ENCODE results near the gene TSPAN33. TPM values are rescaled to one million over a fixed set of nuclear protein-coding genes. Genes with fewer than 3 reads are reported as not detected.
A peak's percentile ranks its signal among the peaks of the same experiment; 100 is the strongest.

Gene TSPAN33
- total RNA-seq, 1 donor from 2014 or later, result 6.2 TPM

- intact Hi-C loops (cut with micrococcal nuclease), result no loop called here
- Mint-ChIP-seq H3K9me3 (no peaks in the 10 kb centered on the region), H3K4me3 (no peak overlapping the region), H3K27me3 (peaks cover 39% of the 10 kb centered on the region), H3K36me3 (ENCODE audit: low read depth) (no peaks in the 10 kb centered on the region), H3K27ac (no peak overlapping the region), H3K4me1 (peaks cover 6% of the 10 kb centered on the region)
- DNase-seq, result no peak
Observed at GRCh38 chr7:129149511-129149910, 5.0 kb downstream of the TSPAN33 start.

GRCh38 chr7:129150199-129150996 lies 5.9 kb downstream of the TSPAN33 start:
- DNase-seq, result no peak
- no peaks in the 10 kb centered on the region for H3K36me3 Mint-ChIP-seq (ENCODE audit: low read depth)
- no peak overlapping the region for H3K27ac Mint-ChIP-seq
- H3K9me3 Mint-ChIP-seq, result no peaks in the 10 kb centered on the region
- peaks cover 43% of the 10 kb centered on the region for H3K27me3 Mint-ChIP-seq
- intact Hi-C loops (cut with micrococcal nuclease), result no loop called here
- no peak overlapping the region for H3K4me3 Mint-ChIP-seq
- peaks cover 4% of the 10 kb centered on the region for H3K4me1 Mint-ChIP-seq

GRCh38 chr7:129157651-129158050 lies 13.1 kb downstream of the TSPAN33 start:
- intact Hi-C loops (cut with micrococcal nuclease), result no loop called here
- no peak for DNase-seq
- no peak overlapping the region for H3K27ac Mint-ChIP-seq
- no peaks in the 10 kb centered on the region for H3K36me3 Mint-ChIP-seq (ENCODE audit: low read depth)
- no peaks in the 10 kb centered on the region for H3K4me1 Mint-ChIP-seq
- peaks cover 16% of the 10 kb centered on the region for H3K27me3 Mint-ChIP-seq
- no peaks in the 10 kb centered on the region for H3K9me3 Mint-ChIP-seq
- no peak overlapping the region for H3K4me3 Mint-ChIP-seq

DNA sequence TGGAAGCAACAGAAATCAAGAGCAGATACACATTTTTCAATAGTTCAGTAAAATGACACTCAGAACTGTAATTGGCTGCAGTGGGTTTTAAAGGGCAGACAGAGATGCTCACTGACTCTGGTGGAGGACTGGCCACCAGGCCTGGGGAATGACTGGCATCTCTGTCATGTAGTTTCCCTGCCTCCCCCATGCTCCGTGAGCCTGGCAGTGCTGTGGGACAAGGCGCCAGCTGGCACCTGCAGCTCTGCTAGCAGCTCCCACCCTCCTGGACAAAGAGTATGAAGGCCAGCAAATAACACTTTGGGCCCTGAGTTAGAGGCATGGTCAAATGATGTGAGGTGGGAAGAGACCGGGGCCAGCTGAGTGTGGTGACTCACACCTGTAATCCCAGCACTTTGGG lies 15.0 kb downstream of the TSPAN33 start:
- intact Hi-C loops (cut with micrococcal nuclease), result no loop called here
- no peaks in the 10 kb centered on the region for H3K9me3 Mint-ChIP-seq

GRCh38 chr7:129160161-129160905 lies 15.8 kb downstream of the TSPAN33 start:
- H3K4me1 Mint-ChIP-seq, result peaks cover 1% of the 10 kb centered on the region
- no peaks in the 10 kb centered on the region for H3K9me3 Mint-ChIP-seq

More for the DNA sequence above, 15.0 kb downstream of the TSPAN33 start:
- Mint-ChIP-seq H3K27me3 (peaks cover 8% of the 10 kb centered on the region), H3K27ac (no peak overlapping the region), H3K36me3 (ENCODE audit: low read depth) (no peaks in the 10 kb centered on the region), H3K4me3 (no peak overlapping the region), H3K4me1 (peaks cover 1% of the 10 kb centered on the region)
- DNase-seq, result no peak

GRCh38 chr7:129161524-129162225 lies 17.2 kb downstream of the TSPAN33 start:
- Mint-ChIP-seq H3K9me3 (no peaks in the 10 kb centered on the region), H3K27me3 (peaks cover 2% of the 10 kb centered on the region), H3K27ac (no peak overlapping the region), H3K4me1 (peaks cover 2% of the 10 kb centered on the region), H3K36me3 (ENCODE audit: low read depth) (no peaks in the 10 kb centered on the region), H3K4me3 (no peak overlapping the region)
- no peak for DNase-seq
- intact Hi-C loops (cut with micrococcal nuclease), result no loop called here

More at GRCh38 chr7:129160161-129160905, 15.8 kb downstream of the TSPAN33 start:
- Mint-ChIP-seq H3K4me3 (no peak overlapping the region), H3K27me3 (peaks cover 4% of the 10 kb centered on the region), H3K27ac (no peak overlapping the region), H3K36me3 (ENCODE audit: low read depth) (no peaks in the 10 kb centered on the region)
- intact Hi-C loops (cut with micrococcal nuclease), result no loop called here
- DNase-seq, result no peak

DNA sequence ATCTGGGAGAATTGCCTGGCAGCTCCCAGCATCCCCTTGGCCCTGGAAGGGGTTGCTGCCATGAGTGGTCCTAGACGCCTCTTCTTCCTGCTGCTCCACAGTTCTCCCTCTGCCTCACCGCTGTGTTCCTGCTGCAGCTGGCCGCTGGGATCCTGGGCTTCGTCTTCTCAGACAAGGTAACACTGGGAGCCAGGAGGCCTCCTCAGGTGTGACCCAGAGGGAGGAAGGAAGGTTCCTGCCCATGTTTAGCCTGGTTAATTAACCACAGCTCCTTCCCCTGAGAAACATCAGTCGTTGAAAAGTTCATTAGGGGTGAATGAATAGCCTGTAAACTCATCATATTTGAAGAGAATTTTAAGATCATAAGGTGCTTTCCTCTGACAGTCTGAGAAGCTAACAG lies 18.2 kb downstream of the TSPAN33 start:
- no peaks in the 10 kb centered on the region for H3K9me3 Mint-ChIP-seq
- DNase-seq, result no peak
- H3K27ac Mint-ChIP-seq, result no peak overlapping the region
- H3K4me1 Mint-ChIP-seq, result peaks cover 5% of the 10 kb centered on the region
- intact Hi-C loops (cut with micrococcal nuclease), result no loop called here
- no peaks in the 10 kb centered on the region for H3K36me3 Mint-ChIP-seq (ENCODE audit: low read depth)
- peaks cover 2% of the 10 kb centered on the region for H3K27me3 Mint-ChIP-seq
- H3K4me3 Mint-ChIP-seq, result no peak overlapping the region

GRCh38 chr7:129163875-129164544 lies 19.5 kb downstream of the TSPAN33 start:
- no peak overlapping the region for H3K27ac Mint-ChIP-seq
- DNase-seq, result peak; percentile 65
- H3K4me1 Mint-ChIP-seq, result peaks cover 10% of the 10 kb centered on the region
- H3K36me3 Mint-ChIP-seq (ENCODE audit: low read depth), result no peaks in the 10 kb centered on the region
- no peaks in the 10 kb centered on the region for H3K9me3 Mint-ChIP-seq
- no peak overlapping the region for H3K4me3 Mint-ChIP-seq
- peaks cover 5% of the 10 kb centered on the region for H3K27me3 Mint-ChIP-seq
- intact Hi-C loops (cut with micrococcal nuclease), result loop anchor here (1.0 kb wide), 1 partner anchor 46 kb away; no protein-coding TSS in a partner anchor

DNA sequence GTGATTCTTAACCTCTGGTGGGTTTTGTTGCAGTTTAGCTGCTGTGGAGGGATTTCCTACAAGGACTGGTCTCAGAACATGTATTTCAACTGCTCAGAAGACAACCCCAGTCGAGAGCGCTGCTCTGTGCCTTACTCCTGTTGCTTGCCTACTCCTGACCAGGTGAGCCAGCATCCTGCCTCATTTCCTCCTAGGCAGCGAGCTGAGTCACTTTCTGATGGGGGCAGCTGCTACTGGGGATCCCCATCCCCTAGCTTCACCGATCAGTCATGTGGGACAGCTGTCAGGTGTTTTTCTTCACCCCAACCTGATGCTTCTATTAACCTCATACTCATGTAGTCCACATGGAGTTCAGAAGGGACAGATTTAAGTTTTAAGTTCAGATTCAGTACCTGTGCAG lies 22.2 kb downstream of the TSPAN33 start:
- peaks cover 17% of the 10 kb centered on the region for H3K4me1 Mint-ChIP-seq
- H3K27ac Mint-ChIP-seq, result no peak overlapping the region
- no peak for DNase-seq
- intact Hi-C loops (cut with micrococcal nuclease), result no loop called here
- peaks cover 18% of the 10 kb centered on the region for H3K27me3 Mint-ChIP-seq
- H3K4me3 Mint-ChIP-seq, result no peak overlapping the region
- H3K9me3 Mint-ChIP-seq, result no peaks in the 10 kb centered on the region
- H3K36me3 Mint-ChIP-seq (ENCODE audit: low read depth), result no peaks in the 10 kb centered on the region

DNA sequence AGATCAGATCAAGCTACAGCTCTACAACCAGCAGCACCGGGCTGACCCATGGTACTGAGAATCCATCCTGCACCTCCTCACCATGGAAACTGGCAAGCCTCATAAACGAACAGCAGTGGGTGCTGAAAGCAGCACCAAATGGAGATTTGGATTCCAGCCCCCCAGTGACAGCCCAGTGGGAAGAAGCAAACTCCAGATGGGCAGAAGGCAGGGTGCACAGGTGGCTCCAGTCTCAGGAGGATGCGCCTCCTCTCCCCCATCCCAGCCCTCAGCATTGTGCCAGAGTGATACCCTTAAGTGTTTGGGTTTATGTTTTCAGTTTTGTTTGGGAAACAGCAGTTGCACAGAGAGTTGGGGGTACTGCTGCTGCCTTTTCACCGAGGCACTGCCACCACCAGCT lies 23.3 kb downstream of the TSPAN33 start:
- no peak overlapping the region for H3K27ac Mint-ChIP-seq
- H3K36me3 Mint-ChIP-seq (ENCODE audit: low read depth), result no peaks in the 10 kb centered on the region
- intact Hi-C loops (cut with micrococcal nuclease), result no loop called here
- H3K4me3 Mint-ChIP-seq, result peak overlapping the region; percentile 66
- H3K27me3 Mint-ChIP-seq, result peaks cover 19% of the 10 kb centered on the region
- H3K4me1 Mint-ChIP-seq, result peaks cover 17% of the 10 kb centered on the region
- no peaks in the 10 kb centered on the region for H3K9me3 Mint-ChIP-seq
- DNase-seq, result no peak

- no peak overlapping the region for H3K27ac Mint-ChIP-seq
Observed at GRCh38 chr7:129168231-129169021, 23.9 kb downstream of the TSPAN33 start.

DNA sequence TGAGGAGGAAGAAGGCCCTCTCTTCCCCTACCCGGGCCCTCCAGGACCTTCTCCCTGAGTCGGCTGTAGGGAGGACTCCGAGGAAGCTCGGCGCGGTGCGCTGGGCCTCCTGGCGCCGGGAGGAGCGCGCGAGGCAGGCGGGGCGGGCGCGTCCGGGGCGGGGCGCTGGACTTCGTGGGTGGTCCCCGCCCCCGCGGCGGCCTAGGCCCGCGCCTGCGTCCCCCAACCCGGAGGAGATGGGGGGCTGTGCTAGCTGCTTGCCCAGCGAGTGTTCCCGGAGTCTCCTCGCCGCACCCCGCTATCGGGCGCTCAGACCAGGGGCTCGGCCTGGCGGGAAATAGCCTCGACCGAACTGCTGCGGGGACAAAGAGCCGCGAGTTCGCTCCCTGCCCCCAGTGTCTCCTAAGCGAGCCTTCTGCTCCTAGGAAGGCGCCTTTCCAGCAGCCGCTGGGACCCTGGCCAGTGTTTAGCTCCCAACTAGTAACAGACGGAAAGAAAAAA lies 24.7 kb downstream of the TSPAN33 start:
- intact Hi-C loops (cut with micrococcal nuclease), result no loop called here

More at GRCh38 chr7:129168231-129169021, 23.9 kb downstream of the TSPAN33 start:
- intact Hi-C loops (cut with micrococcal nuclease), result no loop called here
- H3K4me1 Mint-ChIP-seq, result peaks cover 16% of the 10 kb centered on the region
- no peaks in the 10 kb centered on the region for H3K9me3 Mint-ChIP-seq
- H3K4me3 Mint-ChIP-seq, result peak overlapping the region; percentile 66
- H3K27me3 Mint-ChIP-seq, result peaks cover 19% of the 10 kb centered on the region
- H3K36me3 Mint-ChIP-seq (ENCODE audit: low read depth), result no peaks in the 10 kb centered on the region
- DNase-seq, result no peak

More for the DNA sequence above, 24.7 kb downstream of the TSPAN33 start:
- H3K36me3 Mint-ChIP-seq (ENCODE audit: low read depth), result no peaks in the 10 kb centered on the region
- DNase-seq, result peak; percentile 85
- H3K27ac Mint-ChIP-seq, result no peak overlapping the region
- peaks cover 19% of the 10 kb centered on the region for H3K27me3 Mint-ChIP-seq
- H3K4me1 Mint-ChIP-seq, result peaks cover 16% of the 10 kb centered on the region
- H3K4me3 Mint-ChIP-seq, result peak overlapping the region; percentile 77
- H3K9me3 Mint-ChIP-seq, result no peaks in the 10 kb centered on the region
